NCI-H187 (cell line): Measurements from ENCODE around the gene FOXL1.

Source experiments
- DNase-seq, 2 experiments: peaks; one replicate each; lab custom pipeline; 2025; lab: John Stamatoyannopoulos, UW

FOXL1 gene

GRCh38 chr16:86568677-86569623 lies 9.4 kb upstream of the FOXL1 start:
- DNase-seq: no peak

GRCh38 chr16:86569701-86570447 lies 8.5 kb upstream of the FOXL1 start:
- no peak for DNase-seq

- DNase-seq: no peak
These were observed 7.5 kb upstream of the FOXL1 start for GRCh38 chr16:86570558-86571529.

GRCh38 chr16:86571530-86571915 lies 6.8 kb upstream of the FOXL1 start:
- no peak for DNase-seq

GRCh38 chr16:86572041-86572521 lies 6.3 kb upstream of the FOXL1 start:
- DNase-seq: no peak

- no peak for DNase-seq
These were observed 5.7 kb upstream of the FOXL1 start for GRCh38 chr16:86572606-86573005.

GRCh38 chr16:86573215-86573614 lies 5.1 kb upstream of the FOXL1 start:
- DNase-seq: no peak

GRCh38 chr16:86573646-86574508 lies 4.5 kb upstream of the FOXL1 start:
- DNase-seq: no peak

GRCh38 chr16:86574646-86575045 lies 3.7 kb upstream of the FOXL1 start:
- no peak for DNase-seq

GRCh38 chr16:86575095-86575685 lies 3.2 kb upstream of the FOXL1 start:
- no peak for DNase-seq

GRCh38 chr16:86575754-86576557 lies 2.4 kb upstream of the FOXL1 start:
- DNase-seq: no peak

- DNase-seq: no peak
These were observed 1.6 kb upstream of the FOXL1 start for GRCh38 chr16:86576591-86577313.

GRCh38 chr16:86577314-86577971 lies 906 bp upstream of the FOXL1 start:
- DNase-seq: no peak

GRCh38 chr16:86578611-86579267 lies 390 bp downstream of the FOXL1 start:
- DNase-seq: no peak

- no peak for DNase-seq
These were observed 1.1 kb downstream of the FOXL1 start for GRCh38 chr16:86579268-86580062.

GRCh38 chr16:86580063-86580790 lies 1.9 kb downstream of the FOXL1 start:
- no peak for DNase-seq
